Colonic mucosa (tissue), 4 donors: ENCODE data around the gene LRP1B. TPM values are rescaled to one million over a fixed set of nuclear protein-coding genes. Genes with fewer than 3 reads are reported as not detected.

ENCODE experiments used
- DNase-seq: peaks from one replicate; pipeline ENCODE4 v3.0.0-alpha.2; 2020
- H3K27ac ChIP-seq: fragments of 200-600 bp; one replicate; pipeline ENCODE4 v1.8.0; 2021
- H3K27me3 ChIP-seq: fragments of 200-600 bp; one replicate; pipeline ENCODE4 v1.8.0; 2021
- H3K36me3 ChIP-seq: fragments of 200-600 bp; one replicate; pipeline ENCODE4 v1.8.0; 2021
- H3K4me1 ChIP-seq: fragments of 200-600 bp; one replicate; pipeline ENCODE4 v1.8.0; 2021; ENCODE audit warnings: mild to moderate bottlenecking
- H3K4me3 ChIP-seq: fragments of 200-600 bp; one replicate; pipeline ENCODE4 v1.8.0; 2021
- H3K9ac ChIP-seq, 2 donors: one replicate each; pipeline ENCODE4 v1.7.0; 2013; ENCODE audit warnings: control low read depth in 2 of 2, low read depth in 2 of 2, low read length in 2 of 2
- H3K9me3 ChIP-seq: fragments of 200-600 bp; one replicate; pipeline ENCODE4 v1.8.0; 2021
- CTCF ChIP-seq: fragments of 200-600 bp; IDR thresholded peaks from one replicate; pipeline ENCODE4 v1.8.0; 2022; ENCODE audit warnings: antibody characterized with exemption, mild to moderate bottlenecking
- intact Hi-C: fragments of 100-400 bp; cut with DNase I; formaldehyde crosslinking; loops from one replicate; pipeline ENCODE4 v1.14.1; 2022
- total RNA-seq, 2 donors: library from RNA; stranded (reverse); fragmentation: NEBNext Ultra II Directional in 1 of 2; extraction: Animal tissue kit (Norgen Biotek cat#: 25700) in 1 of 2; gene quantifications; one replicate each; pipeline ENCODE4 v1.2.1, GENCODE V29; 2021
- donor health status: healthy.
- donor health status: DM: no; HTN: no; CAD: no.
- donor health status: DM: no; HTN: no; CAD: no.

Gene LRP1B
- total RNA-seq, 2 donors from 2014 or later: 0.10 to 0.19 TPM

GRCh38 chr2:141526760-141527159 lies 604.1 kb downstream of the LRP1B start:
- TF ChIP-seq CTCF: no peak
- Histone ChIP-seq H3K27ac (no peak overlapping the region), H3K9ac (no peak overlapping the region), H3K9me3 (no peaks in the 10 kb centered on the region), H3K27me3 (no peaks in the 10 kb centered on the region), H3K4me3 (no peak overlapping the region), H3K36me3 (no peaks in the 10 kb centered on the region), H3K4me1 (no peaks in the 10 kb centered on the region)
- intact Hi-C loops: no loop called here
- no peak for DNase-seq

- Histone ChIP-seq H3K4me3 (no peak overlapping the region), H3K36me3 (no peaks in the 10 kb centered on the region), H3K27ac (no peak overlapping the region), H3K27me3 (no peaks in the 10 kb centered on the region), H3K9ac (no peak overlapping the region), H3K9me3 (no peaks in the 10 kb centered on the region), H3K4me1 (no peaks in the 10 kb centered on the region)
- no peak for TF ChIP-seq CTCF
- intact Hi-C loops: no loop called here
- DNase-seq: no peak
These were observed 606.0 kb downstream of the LRP1B start for GRCh38 chr2:141524777-141525176.

- H3K27ac ChIP-seq: no peak overlapping the region
- intact Hi-C loops: no loop called here
These were observed 607.6 kb downstream of the LRP1B start for GRCh38 chr2:141523199-141523598.

GRCh38 chr2:141522702-141523101 lies 608.1 kb downstream of the LRP1B start:
- Histone ChIP-seq H3K9me3 (no peaks in the 10 kb centered on the region), H3K36me3 (no peaks in the 10 kb centered on the region), H3K4me3 (no peak overlapping the region), H3K27me3 (no peaks in the 10 kb centered on the region), H3K27ac (no peak overlapping the region), H3K9ac (no peak overlapping the region), H3K4me1 (no peaks in the 10 kb centered on the region)
- intact Hi-C loops: no loop called here
- TF ChIP-seq CTCF: no peak
- no peak for DNase-seq

More at GRCh38 chr2:141523199-141523598, 607.6 kb downstream of the LRP1B start:
- no peaks in the 10 kb centered on the region for H3K9me3 ChIP-seq
- no peak for DNase-seq
- H3K9ac ChIP-seq: no peak overlapping the region
- no peaks in the 10 kb centered on the region for H3K4me1 ChIP-seq
- no peak for TF ChIP-seq CTCF
- no peaks in the 10 kb centered on the region for H3K36me3 ChIP-seq
- no peak overlapping the region for H3K4me3 ChIP-seq
- no peaks in the 10 kb centered on the region for H3K27me3 ChIP-seq

GRCh38 chr2:141522048-141522447 lies 608.8 kb downstream of the LRP1B start:
- Histone ChIP-seq H3K9me3 (no peaks in the 10 kb centered on the region), H3K4me3 (no peak overlapping the region), H3K4me1 (no peaks in the 10 kb centered on the region), H3K27me3 (no peaks in the 10 kb centered on the region), H3K36me3 (no peaks in the 10 kb centered on the region), H3K9ac (no peak overlapping the region), H3K27ac (no peak overlapping the region)
- intact Hi-C loops: no loop called here
- no peak for TF ChIP-seq CTCF
- no peak for DNase-seq

GRCh38 chr2:141519906-141520305 lies 610.9 kb downstream of the LRP1B start:
- Histone ChIP-seq H3K27ac (no peak overlapping the region), H3K36me3 (no peaks in the 10 kb centered on the region), H3K4me3 (no peak overlapping the region), H3K9ac (no peak overlapping the region), H3K27me3 (no peaks in the 10 kb centered on the region), H3K4me1 (no peaks in the 10 kb centered on the region), H3K9me3 (no peaks in the 10 kb centered on the region)
- intact Hi-C loops: no loop called here
- no peak for TF ChIP-seq CTCF
- DNase-seq: no peak
